OCI-LY7 (cell line): ENCODE results near the gene ANKRD13D.
A peak's percentile ranks its signal among the peaks of the same experiment; 100 is the strongest.

ENCODE experiments used
- CTCF ChIP-seq: fragments of 200-600 bp; sonication (generic); conservative IDR thresholded peaks from 2 replicates; pipeline ENCODE4 v1.5.1; 2014; ENCODE audit warnings: mild to moderate bottlenecking, antibody characterized with exemption, low read length, moderate library complexity, mixed read lengths
- EZH2phosphoT487 ChIP-seq: fragments of 200-600 bp; sonication (generic); IDR thresholded peaks from 2 replicates; pipeline ENCODE4 v1.6.1; 2018; ENCODE audit warnings: low read depth, borderline replicate concordance, mild to moderate bottlenecking, mixed run types, antibody characterized with exemption, low read length, moderate library complexity, mixed read lengths

GRCh38 chr11:67275606-67276409 lies 13.3 kb upstream of the ANKRD13D start:
- TF ChIP-seq CTCF: 0 out of 2 replicates have a peak, but pooled peaks have one; percentile 40
- no peak for TF ChIP-seq EZH2phosphoT487
